Pulmonary artery endothelial cell (primary cell): Measurements from ENCODE around the gene VAMP2. TPM values are rescaled to one million over a fixed set of nuclear protein-coding genes. Genes with fewer than 3 reads are reported as not detected.

ENCODE experiments used
- DNase-seq: peaks from one replicate; pipeline ENCODE4 v3.0.0-alpha.2; 2011; ENCODE audit warnings: low read depth, low spot score
- total RNA-seq: library from RNA; depleted of rRNA; stranded (reverse); fragments of >200 nt; gene quantifications from 2 replicates; pipeline ENCODE4 v1.2.3, GENCODE V29; 2014

VAMP2 gene, protein sequence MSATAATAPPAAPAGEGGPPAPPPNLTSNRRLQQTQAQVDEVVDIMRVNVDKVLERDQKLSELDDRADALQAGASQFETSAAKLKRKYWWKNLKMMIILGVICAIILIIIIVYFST
- 3.9 and 4.0 TPM in 2 replicates for total RNA-seq

DNA sequence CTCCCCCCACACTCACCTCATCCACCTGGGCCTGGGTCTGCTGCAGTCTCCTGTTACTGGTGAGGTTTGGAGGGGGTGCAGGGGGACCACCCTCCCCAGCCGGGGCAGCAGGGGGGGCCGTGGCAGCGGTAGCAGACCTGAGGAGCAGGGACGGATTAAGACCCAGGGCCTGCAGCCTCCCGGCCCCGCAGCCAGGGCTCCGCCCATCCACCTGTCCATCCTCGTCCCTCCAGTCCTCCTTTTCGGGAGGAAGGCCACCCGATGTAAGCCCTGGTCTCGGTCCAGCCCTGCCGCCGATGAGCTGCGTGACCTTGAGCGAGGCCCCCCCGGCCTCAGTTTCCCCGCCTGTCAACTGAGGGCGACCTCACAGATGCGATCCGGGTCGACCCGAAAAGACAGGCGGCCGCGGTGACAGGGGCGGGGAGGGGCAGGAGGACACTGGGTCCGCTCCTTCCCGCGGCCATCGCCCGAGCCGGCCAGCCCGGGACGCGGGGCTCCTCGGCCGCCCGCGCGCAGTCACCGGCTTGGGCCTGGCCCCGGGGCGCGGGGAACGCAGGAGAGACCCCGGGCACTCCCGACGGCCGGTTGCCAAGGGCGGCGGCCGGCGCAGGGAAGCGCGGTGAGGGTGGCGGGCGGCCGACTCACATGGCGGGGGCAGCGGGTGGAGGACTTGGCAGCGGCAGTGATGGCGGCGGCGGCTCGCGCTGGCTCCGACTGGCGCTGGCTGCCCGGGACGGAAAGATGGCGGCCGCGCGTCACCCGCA, at the start of gene VAMP2:
VAMP2 (minus strand) TSS at position 716 of the 764 bp plus-strand sequence; CDS start at position 647, 69 bp downstream.
- DNase-seq = no peak

DNA sequence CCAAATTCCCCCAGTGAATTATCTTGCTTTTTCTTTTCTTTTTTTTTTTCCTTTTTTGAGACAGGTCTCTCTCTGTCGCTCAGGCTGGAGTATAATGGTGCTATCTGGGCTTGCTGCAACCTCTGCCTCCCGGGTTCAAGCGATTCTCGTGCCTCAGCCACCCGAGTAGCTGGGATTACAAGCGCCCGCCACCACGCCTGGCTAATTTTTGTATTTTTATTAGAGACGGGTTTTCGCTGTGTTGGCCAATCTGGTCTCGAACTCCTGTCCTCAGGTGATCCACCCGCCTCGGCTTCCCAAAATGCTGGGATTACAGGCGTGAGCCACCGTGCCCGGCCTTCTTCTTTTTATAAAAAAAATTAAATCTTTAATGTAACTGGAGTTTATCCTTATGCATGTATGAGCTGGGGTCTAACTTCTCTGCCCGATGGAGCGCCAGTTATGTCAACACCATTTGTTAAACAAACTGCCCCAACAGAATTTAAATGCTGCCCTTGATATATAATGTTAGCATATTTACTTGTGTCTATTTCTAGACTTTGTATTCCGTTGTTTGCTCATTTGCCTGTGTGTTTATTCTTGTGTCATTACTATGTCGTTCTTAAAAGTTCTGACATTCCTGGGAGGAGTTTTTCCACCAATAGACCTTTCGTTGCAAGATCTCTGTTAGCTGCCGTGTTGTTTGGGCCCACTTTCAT, 48.2 kb upstream of the VAMP2 start:
- no peak for DNase-seq

DNA sequence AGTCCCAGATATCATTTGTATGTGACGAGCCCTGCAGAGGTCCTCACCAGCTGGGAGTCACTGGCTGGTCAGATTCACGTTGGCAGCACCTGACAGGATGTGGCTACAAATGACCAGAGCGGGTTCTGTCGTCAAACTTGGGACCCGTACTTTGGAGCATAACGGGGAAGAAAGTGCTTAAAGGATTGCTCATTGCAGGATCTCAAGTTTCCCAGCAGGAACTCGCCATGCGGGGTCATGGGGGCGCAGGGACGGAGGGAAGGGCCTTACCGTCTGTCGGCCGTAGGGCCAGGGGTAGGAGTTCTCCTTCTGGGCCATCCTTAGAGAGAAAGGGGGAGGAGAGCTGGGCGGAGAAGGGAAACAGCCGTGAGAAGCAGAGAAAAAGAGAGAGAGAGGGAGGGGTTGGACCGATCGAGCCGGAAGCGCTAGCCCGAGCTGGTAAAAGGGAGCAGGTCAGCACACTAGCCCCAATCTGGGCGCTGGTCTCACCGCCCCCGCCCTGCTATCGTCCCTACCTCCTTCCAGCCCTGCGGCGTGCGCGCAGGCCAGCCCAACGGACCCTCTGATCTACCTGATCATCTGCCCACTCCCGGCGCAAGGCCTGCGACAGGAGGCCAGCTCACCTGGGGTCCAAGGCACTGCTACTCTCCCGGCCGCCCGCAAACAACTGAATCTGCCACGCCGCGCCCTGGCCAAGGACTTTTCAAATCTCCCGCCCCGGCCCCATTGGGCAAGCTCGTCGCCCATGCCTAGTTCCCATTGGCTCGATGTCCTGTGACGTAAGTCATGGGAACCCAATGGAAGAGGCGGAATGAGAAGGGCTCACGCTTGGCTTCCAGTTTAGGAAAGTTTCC, 47.4 kb upstream of the VAMP2 start, which contains the start of gene AURKB:
AURKB (minus strand) TSS at position 669 of the 854 bp plus-strand sequence; CDS start at position 318, 351 bp downstream.
- peak; percentile 83 for DNase-seq

DNA sequence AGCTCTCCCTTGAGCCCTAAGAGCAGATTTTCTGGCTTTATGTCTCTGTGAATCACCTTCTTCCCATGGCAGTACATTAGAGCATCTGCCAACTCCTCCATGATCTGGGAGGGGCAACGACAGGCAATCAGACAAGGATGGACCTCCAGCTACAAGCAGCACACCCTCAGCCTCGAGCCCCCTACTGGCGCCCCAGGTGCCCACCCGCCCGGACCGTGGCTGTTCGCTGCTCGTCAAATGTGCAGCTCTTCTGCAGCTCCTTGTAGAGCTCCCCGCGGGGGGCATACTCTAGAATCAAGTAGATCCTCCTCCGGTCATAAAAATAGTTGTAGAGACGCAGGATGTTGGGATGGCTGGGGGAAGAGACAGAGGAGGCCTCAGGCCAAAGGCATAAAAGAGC, 43.8 kb upstream of the VAMP2 start:
- DNase-seq = no peak

DNA sequence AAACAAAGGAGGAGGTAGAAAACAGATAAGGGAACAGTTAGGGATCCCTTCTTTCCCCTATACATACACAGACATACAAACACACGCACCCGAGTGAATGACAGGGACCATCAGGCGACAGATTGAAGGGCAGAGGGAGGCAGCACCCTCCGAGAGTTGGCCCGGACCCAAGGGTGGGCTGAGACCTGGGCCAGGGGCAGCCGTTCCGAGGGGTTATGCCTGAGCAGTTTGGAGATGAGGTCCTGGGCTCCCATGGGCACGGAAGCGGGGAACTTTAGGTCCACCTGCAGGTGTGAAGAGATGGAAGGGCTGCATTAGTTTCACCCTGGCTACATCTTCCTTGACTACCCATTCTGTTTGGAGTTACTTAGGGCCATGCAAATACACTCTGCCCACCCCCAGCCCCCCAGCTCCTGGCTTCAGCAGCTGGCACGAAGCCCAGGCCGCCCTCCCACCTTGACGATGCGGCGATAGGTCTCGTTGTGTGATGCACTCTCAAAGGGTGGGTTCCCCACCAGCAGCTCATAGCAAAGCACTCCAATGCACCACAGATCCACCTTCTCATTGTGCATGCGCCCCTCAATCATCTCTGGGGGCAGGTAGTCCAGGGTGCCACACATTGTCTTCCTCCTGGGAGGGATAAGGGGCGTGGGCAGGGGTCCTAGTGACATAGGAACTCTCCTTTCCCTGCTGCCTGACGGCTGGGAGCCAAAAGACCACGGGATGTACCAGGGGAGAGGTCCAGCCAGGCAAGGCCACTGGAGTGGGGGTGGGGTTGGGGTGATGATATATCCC, 42.2 kb upstream of the VAMP2 start:
- DNase-seq = no peak

DNA sequence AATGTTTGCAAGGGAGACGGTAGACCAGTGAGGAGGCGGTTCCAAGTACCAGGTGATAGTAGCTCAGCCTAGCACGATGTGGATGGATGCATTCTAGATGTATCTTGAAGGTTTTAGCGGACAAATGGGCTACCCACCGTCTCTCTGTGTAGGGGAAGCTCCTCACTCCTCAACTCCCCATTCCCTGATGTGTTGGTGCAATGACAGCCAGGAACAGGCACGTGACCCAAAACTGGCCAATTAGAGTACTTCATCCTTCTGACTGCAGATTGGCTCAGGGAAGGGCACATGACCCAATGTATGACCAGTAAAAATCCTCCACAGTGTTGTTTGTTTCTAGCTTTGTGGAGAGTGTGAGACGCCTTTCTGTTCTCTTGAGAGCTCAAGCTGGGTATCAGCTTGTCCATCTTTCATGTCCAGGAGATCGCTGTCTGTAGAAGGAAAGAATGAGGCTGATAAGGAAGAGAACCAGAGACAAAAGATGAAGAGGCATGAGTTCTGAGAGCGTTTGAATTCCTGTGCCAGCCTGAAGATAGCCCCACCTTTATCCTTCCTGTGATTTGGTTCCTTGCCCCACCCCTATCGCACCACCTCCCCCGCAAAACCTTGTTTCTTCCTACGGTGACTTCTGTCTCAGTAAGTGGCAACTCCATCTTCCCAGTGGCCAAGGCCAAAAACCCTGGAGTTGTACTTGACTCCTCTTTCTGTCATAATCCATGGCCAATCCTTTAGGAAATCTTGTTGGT, 29.5 kb upstream of the VAMP2 start:
- peak; percentile 76 for DNase-seq

DNA sequence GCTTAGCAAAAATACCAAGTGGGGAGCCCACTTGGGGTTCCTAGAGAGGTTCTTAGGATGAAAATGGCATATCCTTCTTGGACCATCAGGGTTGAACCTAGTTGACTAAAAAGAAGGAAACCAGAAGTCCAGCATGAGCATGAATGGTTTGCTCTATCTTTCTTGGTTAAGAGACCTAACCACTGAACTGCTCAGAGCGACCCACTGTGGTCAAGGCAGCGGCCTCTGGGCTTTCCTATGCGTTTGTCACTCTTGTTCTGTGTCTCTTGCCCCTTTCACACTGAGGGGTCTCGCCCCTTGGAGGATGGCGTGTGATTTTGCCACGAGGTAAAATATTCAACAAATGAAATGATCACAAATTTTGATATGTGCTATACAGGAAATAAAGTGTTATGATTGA, 27.8 kb upstream of the VAMP2 start:
- DNase-seq = no peak

DNA sequence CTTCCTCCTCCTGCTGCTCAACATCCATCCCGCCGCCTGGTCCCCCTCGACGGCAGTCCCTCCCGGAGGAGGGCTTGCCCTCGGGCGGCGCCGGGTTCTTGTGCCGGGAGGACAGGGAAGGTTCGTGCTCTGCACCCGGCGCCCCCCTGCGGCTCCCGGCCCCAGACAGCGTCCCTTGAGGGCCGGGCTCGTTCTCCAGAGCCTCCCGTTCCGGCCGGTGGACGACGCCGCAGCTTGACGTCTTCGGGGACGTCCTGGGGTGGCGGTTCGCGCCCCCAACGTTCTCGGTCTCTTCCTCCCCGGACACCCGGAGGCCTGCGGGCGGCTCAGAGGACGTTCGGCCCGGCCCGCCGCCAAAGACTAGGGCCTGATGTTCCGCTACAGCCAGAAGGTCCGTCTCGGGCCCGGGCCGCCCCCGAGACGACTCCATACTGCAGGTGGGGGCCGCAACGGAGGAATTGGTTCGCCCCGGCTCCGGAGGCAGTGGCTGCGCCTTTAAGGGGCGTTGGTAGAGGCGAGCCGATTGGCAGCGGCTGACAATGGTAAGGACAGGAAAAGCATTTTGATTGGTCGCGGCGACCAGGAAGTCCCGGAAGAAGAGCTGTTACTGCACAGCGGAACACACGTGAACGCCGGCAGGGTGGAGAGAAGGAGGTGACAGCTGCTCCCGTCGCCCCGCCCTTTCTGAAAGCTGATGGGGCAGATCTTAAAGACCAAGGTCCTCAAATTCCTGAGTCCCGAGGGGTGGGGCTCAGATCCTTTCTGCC, 27.1 kb upstream of the VAMP2 start, which contains the start of gene BORCS6:
BORCS6 (minus strand) TSS at position 470 of the 767 bp plus-strand sequence; CDS start at position 430, 40 bp downstream.
- DNase-seq = peak; percentile 97

DNA sequence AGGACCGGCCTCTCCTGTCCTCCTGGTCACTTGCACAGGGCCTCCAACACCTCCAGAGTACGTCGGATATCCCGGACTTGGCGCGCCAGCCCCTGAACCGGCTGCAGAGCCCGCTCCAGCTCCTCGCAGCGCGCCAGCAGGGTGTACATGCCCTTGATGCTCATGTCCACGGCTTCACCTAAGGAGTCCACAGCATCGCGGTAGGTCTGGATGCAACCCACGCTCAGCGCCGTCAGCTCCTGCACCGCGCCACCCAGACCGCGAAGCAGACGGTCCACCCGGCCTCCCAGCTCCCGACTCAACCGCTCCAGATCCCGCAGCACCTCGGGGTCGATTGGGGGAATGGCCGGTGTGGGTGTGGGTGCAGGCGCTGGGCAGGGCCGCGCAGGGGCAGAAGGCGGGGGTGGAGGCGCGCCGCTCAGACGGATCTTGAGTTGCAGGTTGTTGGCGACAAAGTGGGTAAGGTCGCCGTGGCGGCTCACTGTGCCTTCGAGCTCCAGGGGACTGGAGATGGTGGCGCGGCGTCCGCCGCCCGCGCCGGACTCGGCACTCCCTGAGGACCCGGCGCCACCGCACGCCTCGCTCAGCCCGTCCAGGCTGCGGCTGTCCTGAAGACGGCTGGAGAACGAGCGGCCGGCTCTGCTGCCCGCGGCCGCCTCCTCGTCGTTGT, 26.4 kb upstream of the VAMP2 start:
- no peak for DNase-seq

DNA sequence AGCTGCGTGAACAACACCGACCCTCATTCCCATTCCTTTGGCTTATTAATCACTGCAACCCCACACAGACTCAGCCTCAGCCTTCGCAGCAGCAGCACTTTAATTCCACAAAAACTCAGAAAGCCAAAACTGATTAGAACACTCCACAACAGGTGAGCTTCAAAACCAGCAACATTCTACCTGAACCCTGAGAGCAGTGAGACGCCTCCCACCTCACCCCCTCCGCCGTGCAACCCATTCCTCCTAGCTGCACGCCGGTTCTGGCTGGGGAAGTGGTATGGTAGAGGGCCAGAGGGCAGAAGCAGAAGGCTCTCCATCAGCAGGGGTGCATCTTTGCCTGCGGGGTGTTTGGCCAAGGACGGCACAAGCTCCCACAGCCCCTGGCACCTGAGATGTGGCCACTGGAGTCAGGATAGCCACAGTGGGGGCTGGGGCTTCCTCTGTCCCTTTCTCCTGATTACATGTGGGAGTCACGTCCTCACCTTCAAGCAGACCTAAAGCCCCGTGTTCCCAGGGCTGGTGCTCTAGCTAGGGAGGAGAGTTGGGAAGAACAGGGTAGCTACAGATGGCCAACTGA, 25.6 kb upstream of the VAMP2 start:
- DNase-seq = no peak

DNA sequence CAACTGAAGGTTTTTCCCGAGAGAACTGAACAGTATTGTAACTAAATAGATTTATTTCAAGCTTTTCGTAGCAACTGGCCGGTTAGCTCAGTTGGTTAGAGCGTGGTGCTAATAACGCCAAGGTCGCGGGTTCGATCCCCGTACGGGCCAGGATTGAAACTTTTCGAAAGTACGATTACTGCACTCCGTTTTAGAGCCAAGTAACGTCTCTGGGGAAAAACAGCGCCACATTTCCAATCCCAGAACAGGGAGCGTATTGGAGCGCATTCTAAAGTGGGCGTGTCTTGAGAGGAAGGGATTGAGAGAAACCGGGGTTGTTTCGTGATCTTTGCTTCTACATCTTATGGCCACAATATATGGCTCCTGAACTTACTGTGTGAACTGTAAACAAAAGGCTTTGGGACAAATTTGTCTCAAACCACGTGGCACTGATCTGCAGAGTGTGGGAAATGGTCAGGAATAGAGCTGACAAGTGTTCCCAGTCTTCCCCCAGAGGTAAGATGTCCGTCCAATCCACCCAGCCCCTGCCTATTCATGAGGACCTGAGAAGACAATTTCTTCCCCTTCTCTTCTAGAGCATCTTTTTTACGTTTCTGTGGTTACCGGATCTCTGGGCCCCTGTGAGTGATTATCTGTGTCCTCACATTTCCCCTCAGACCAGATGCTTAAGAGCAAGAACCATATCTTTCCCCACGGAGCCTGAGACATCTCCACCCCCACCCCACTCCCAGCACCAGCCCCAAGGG, 24.9 kb upstream of the VAMP2 start:
- peak; percentile 93 for DNase-seq

DNA sequence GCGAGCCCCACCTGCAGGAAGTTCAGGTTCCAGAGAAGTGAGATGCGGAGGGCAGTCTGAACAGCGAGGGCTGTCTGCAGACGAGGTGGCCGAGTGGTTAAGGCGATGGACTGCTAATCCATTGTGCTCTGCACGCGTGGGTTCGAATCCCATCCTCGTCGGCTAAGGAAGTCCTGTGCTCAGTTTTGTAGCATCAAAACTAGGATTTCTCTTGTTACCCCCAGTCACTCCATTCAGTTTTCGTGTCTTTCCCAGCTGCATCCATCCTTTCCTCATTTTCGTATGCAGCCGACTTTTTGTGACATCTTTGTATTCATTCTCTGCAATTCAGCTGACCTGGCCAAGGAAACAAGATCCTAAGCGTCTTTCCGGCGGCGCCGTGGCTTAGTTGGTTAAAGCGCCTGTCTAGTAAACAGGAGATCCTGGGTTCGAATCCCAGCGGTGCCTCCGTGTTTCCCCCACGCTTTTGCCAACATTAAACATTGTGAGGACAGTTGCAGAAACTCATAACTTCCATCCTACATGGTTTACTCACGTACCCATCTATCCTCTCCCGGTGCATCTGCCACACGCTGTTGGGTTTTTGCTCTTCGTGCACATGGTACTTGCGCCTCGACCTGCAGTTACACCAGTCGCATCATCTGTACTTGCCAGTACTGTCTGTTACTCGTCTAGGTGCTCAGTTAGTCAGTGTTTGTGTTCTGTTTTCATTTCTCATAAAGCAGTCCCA, 24.2 kb upstream of the VAMP2 start:
- DNase-seq = peak; percentile 80

DNA sequence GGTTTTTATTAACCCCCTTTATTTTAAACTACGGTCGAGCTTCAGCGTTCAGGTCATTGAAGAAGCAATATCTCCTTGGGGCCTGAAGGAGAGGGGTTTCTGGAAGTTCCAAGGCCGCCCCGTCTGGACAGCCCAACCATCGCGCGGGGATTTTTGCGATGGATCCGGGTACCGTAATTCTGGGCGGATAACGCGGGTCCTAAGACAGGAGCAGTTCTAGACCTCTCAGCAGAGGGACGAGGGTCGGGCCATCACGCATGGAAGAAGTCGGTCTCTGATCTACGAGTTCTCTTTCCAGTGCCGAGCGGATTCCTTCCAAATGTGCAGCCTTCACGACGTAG, 23.7 kb upstream of the VAMP2 start:
- DNase-seq = no peak

DNA sequence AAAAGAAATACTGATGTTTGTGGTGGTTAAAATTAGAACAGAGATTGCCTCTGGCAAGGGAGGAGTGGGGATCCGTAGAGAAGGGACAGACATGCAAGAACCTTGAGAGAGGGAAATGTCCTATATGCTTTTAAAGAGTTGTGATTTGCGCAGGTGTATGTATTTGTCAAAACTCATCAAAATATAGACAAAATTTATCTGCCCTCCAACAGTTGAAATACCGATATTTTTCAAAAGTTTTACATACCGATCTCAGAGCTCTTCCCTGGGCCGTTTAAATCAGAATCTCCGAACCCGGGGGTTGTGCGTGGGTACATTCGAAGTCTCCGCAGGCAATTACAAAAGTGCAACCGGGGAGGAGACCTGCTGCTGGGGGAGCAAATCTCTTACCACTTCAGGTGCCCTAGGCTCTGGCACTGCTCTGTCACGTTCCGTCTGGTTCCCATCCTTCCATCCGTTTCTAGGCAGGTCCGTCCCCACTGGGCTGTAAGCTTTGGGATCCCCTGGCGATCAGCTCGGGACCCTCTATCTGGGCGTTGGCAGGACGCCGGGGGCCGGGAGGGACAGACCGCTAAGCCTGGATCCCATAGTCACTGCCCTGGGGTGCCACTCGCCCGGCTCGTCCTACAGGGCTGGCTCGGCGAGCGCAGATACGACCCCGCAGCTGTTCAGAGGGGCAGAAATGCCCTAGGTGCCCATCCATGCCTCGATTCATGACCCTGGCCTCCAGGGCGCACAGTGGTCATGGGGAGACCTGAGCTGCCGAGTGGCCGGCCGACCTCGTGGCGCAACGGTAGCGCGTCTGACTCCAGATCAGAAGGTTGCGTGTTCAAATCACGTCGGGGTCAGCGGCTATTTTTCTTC, 23.1 kb upstream of the VAMP2 start:
- no peak for DNase-seq

DNA sequence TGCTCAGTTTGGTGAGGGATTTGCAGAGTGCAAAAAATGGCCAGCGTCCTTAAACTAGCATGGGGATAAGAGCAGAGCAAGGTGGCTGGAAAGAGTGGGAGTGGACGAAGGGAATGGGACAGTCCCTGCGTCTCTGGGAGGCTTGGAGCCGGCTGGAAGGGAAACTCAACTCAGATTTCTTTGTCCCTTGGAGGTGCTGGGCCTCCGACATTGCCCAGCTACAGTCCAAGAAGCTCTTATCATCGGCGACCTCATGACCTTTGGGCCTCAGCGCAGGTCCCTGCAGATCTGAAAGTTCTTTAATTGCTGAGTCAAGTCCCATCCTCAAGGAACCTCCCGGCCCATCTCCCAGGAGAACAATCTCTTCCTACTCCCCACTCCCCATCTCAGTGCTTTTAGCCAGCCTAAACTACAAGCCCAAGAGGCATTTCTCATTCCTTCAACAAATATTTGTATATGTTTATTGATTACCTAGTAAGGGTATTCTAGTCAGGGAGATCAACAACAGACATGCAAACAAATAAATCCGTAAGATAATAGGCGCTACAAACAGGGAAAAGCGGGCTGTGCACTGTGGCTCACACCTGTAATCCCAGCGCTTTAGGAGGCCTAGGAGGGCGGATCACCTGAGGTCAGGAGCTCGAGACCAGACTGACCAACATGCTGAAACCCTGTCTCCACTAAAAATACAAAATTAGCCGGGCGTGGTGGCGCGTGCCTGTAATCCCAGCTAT, 14.4 kb upstream of the VAMP2 start:
- no peak for DNase-seq
